OCI-LY3 (cell line): Measurements from ENCODE around the gene ZMYM3.
"Not testable (repeated sequence)": the region's sequence is repeated elsewhere in the genome, so short reads cannot be mapped to it uniquely, and the experiment has no call there.

Source experiments
- EZH2phosphoT487 ChIP-seq: fragments of 200-600 bp; shearing (Covaris generic); IDR thresholded peaks from 2 replicates; pipeline ENCODE4 v1.6.1; 2018; ENCODE audit warnings: antibody characterized with exemption, mixed run types, low read depth
- TF ChIP-seq, protein P1 (sequence below): fragments of 200-600, 300-600 bp; sonication (generic); IDR thresholded peaks from 2 replicates; pipeline ENCODE4 v1.5.1; 2014; ENCODE audit warnings: antibody characterized with exemption, low read length, low read depth

DNA sequence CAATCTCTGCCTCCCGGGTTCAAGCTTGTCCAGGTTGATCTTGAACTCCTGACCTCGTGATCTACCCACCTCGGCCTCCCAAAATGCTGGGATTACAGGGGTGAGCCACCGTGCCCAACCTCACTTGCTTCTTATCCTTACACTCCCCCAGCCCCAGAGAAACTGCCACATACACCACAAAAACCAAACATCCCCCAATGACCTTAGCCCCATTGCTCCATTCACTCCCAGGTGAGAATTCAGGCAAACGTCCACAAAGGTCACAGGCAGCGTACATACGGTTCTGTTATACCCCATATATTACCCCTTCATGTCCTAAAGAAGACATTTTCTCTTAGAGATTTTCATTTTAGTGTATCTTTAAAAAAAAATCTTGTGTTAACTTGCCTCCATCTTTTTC is 46.6 kb upstream of the ZMYM3 start:
- TF ChIP-seq, protein P1, sequence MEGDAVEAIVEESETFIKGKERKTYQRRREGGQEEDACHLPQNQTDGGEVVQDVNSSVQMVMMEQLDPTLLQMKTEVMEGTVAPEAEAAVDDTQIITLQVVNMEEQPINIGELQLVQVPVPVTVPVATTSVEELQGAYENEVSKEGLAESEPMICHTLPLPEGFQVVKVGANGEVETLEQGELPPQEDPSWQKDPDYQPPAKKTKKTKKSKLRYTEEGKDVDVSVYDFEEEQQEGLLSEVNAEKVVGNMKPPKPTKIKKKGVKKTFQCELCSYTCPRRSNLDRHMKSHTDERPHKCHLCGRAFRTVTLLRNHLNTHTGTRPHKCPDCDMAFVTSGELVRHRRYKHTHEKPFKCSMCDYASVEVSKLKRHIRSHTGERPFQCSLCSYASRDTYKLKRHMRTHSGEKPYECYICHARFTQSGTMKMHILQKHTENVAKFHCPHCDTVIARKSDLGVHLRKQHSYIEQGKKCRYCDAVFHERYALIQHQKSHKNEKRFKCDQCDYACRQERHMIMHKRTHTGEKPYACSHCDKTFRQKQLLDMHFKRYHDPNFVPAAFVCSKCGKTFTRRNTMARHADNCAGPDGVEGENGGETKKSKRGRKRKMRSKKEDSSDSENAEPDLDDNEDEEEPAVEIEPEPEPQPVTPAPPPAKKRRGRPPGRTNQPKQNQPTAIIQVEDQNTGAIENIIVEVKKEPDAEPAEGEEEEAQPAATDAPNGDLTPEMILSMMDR, result not testable (repeated sequence)
- TF ChIP-seq EZH2phosphoT487, result not testable (repeated sequence)
